NCI-H460 (cell line): ENCODE results near the gene GUCY2D. TPM values are rescaled to one million over a fixed set of nuclear protein-coding genes. Genes with fewer than 3 reads are reported as not detected.
A peak's percentile ranks its signal among the peaks of the same experiment; 100 is the strongest.
"Not testable (repeated sequence)": the region's sequence is repeated elsewhere in the genome, so short reads cannot be mapped to it uniquely, and the experiment has no call there.

Experiments used
- DNase-seq: peaks from one replicate; pipeline ENCODE4 v3.0.0-alpha.2; 2016; ENCODE audit warnings: low read depth; ENCODE audit errors: extremely low read depth
- polyA plus RNA-seq: library from polyadenylated mRNA; depleted of rRNA; stranded (reverse); fragments of >200 nt; gene quantifications from 2 replicates; pipeline ENCODE4 v1.2.3, GENCODE V29; 2014; cell fraction: nucleus; rRNA removed
- total RNA-seq: library from RNA; depleted of rRNA; stranded (reverse); fragments of >200 nt; shearing (Covaris generic); gene quantifications from 2 replicates; pipeline ENCODE4 v1.2.3, GENCODE V29; 2014; rRNA removed

The GUCY2D gene
- 0.02 TPM in 1 of 2 replicates, not detected in the other for total RNA-seq
- polyA plus RNA-seq, result not detected in 2 replicates

GRCh38 chr17:8001976-8002720 is at the start of gene GUCY2D:
Gene GUCY2D (plus strand): TSS chr17:8002615. CDS start chr17:8003048, 433 bp downstream.
- no peak for DNase-seq

GRCh38 chr17:7953266-7953665 is 49.1 kb upstream of the GUCY2D start:
- DNase-seq, result not testable (repeated sequence)

- DNase-seq, result no peak
Observed at GRCh38 chr17:7955414-7956227, 46.8 kb upstream of the GUCY2D start.

GRCh38 chr17:7956228-7956965 is 46.0 kb upstream of the GUCY2D start:
- DNase-seq, result no peak

- DNase-seq, result no peak
Observed at GRCh38 chr17:7959503-7960253, 42.7 kb upstream of the GUCY2D start.

GRCh38 chr17:7961421-7961820 is 41.0 kb upstream of the GUCY2D start:
- no peak for DNase-seq

- no peak for DNase-seq
Observed at GRCh38 chr17:7967751-7968150, 34.7 kb upstream of the GUCY2D start.

- no peak for DNase-seq
Observed at GRCh38 chr17:7969433-7969832, 33.0 kb upstream of the GUCY2D start.

- DNase-seq, result no peak
Observed at GRCh38 chr17:7971651-7972050, 30.8 kb upstream of the GUCY2D start.

GRCh38 chr17:7972131-7972785 is 30.2 kb upstream of the GUCY2D start:
- DNase-seq, result no peak

- no peak for DNase-seq
Observed at GRCh38 chr17:7974638-7975131, 27.7 kb upstream of the GUCY2D start.

- no peak for DNase-seq
Observed at GRCh38 chr17:7977039-7977438, 25.4 kb upstream of the GUCY2D start.

GRCh38 chr17:7977805-7978204 is 24.6 kb upstream of the GUCY2D start:
- no peak for DNase-seq

- no peak for DNase-seq
Observed at GRCh38 chr17:7982173-7982572, 20.2 kb upstream of the GUCY2D start.

GRCh38 chr17:7982666-7983065 is 19.7 kb upstream of the GUCY2D start:
- DNase-seq, result no peak

GRCh38 chr17:7984904-7985303 is 17.5 kb upstream of the GUCY2D start:
- no peak for DNase-seq

- DNase-seq, result no peak
Observed at GRCh38 chr17:7987112-7987893, 15.1 kb upstream of the GUCY2D start.

- DNase-seq, result peak; percentile 90
Observed at GRCh38 chr17:7988750-7989178, 13.7 kb upstream of the GUCY2D start.
